NCI-H460 (cell line): ENCODE measurements around the gene NR2C2. TPM values are rescaled to one million over a fixed set of nuclear protein-coding genes. Genes with fewer than 3 reads are reported as not detected.
"Not testable (repeated sequence)": the region's sequence is repeated elsewhere in the genome, so short reads cannot be mapped to it uniquely, and the experiment has no call there.

Source experiments
- DNase-seq: peaks from one replicate; pipeline ENCODE4 v3.0.0-alpha.2; 2016; ENCODE audit warnings: low read depth; ENCODE audit errors: extremely low read depth
- polyA plus RNA-seq: library from polyadenylated mRNA; depleted of rRNA; stranded (reverse); fragments of >200 nt; gene quantifications from 2 replicates; pipeline ENCODE4 v1.2.3, GENCODE V29; 2014; cell fraction: nucleus; rRNA removed
- total RNA-seq: library from RNA; depleted of rRNA; stranded (reverse); fragments of >200 nt; shearing (Covaris generic); gene quantifications from 2 replicates; pipeline ENCODE4 v1.2.3, GENCODE V29; 2014; rRNA removed

NR2C2 gene
- total RNA-seq: 19.2 and 22.6 TPM in 2 replicates
- 17.6 and 22.5 TPM in 2 replicates for polyA plus RNA-seq

GRCh38 chr3:14947100-14947885, at the start of gene NR2C2:
NR2C2 (plus strand) TSS chr3:14947583; CDS start chr3:15003915, 56,332 bp downstream.
- DNase-seq: peak; percentile 61

- no peak for DNase-seq
Measured at GRCh38 chr3:14898929-14899328, 48.5 kb upstream of the NR2C2 start.

- DNase-seq: no peak
Measured at GRCh38 chr3:14899993-14900618, 47.3 kb upstream of the NR2C2 start.

- no peak for DNase-seq
Measured at GRCh38 chr3:14900881-14901873, 46.2 kb upstream of the NR2C2 start.

GRCh38 chr3:14902719-14903118, 44.7 kb upstream of the NR2C2 start:
- no peak for DNase-seq

- DNase-seq: not testable (repeated sequence)
Measured at GRCh38 chr3:14903501-14903900, 43.9 kb upstream of the NR2C2 start.

GRCh38 chr3:14905055-14905657, 42.2 kb upstream of the NR2C2 start:
- no peak for DNase-seq

- no peak for DNase-seq
Measured at GRCh38 chr3:14906355-14906971, 40.9 kb upstream of the NR2C2 start.

GRCh38 chr3:14907043-14907966, 40.1 kb upstream of the NR2C2 start:
- DNase-seq: no peak

- no peak for DNase-seq
Measured at GRCh38 chr3:14909250-14909649, 38.1 kb upstream of the NR2C2 start.

GRCh38 chr3:14911651-14912050, 35.7 kb upstream of the NR2C2 start:
- no peak for DNase-seq

GRCh38 chr3:14913071-14913925, 34.1 kb upstream of the NR2C2 start:
- DNase-seq: no peak

GRCh38 chr3:14913926-14914778, 33.2 kb upstream of the NR2C2 start:
- no peak for DNase-seq

- no peak for DNase-seq
Measured at GRCh38 chr3:14914779-14915117, 32.6 kb upstream of the NR2C2 start.

GRCh38 chr3:14915636-14916222, 31.7 kb upstream of the NR2C2 start:
- peak; percentile 5 for DNase-seq

GRCh38 chr3:14918356-14918860, 29.0 kb upstream of the NR2C2 start:
- DNase-seq: no peak

- no peak for DNase-seq
Measured at GRCh38 chr3:14920536-14920935, 26.8 kb upstream of the NR2C2 start.
